ENCODE measurements around the gene NDUFAF4. TPM values are rescaled to one million over a fixed set of nuclear protein-coding genes. Genes with fewer than 3 reads are reported as not detected.

Gene NDUFAF4
- total and polyA plus RNA-seq, 2 experiments from 2014 or later = 35.1 to 233 TPM

- no peak for TF ChIP-seq POLR2AphosphoS5 (IDR thresholded peaks at IDR 0.05; ENCODE audit: low read depth)
- no peak for TF ChIP-seq NANOG (IDR thresholded peaks at IDR 0.05; ENCODE audit: borderline replicate concordance)
- no peak for TF ChIP-seq JUNB (IDR thresholded peaks at IDR 0.05; ENCODE audit: unreplicated experiment)
- no peak for TF ChIP-seq STAT1 (IDR thresholded peaks at IDR 0.05; ENCODE audit: unreplicated experiment)
Observed at GRCh38 chr6:96856856-96857255, 40.8 kb downstream of the NDUFAF4 start (continued).

DNA sequence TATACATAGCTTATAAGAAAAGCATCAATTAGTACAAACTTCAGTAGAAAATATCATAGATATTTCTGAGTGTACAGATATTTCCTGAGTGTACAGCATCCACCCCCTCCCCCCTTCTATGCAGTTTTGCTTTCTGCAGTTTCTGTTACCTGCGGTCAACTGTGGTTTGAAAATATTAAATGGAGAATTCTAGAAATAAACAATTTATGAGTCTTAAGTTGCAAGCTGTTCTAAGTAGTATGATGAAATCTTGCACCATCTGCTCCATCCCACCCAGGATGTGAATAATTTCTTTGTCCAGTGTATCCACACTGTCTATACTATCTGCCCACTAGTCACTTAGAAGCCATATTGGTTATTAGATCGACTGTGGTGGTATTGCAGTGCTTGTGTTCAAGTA, 44.6 kb downstream of the NDUFAF4 start:
- H3K27ac Mint-ChIP-seq = no peak overlapping the region
- no peaks in the 10 kb centered on the region for H3K4me1 Mint-ChIP-seq
- H3K4me3 Mint-ChIP-seq = no peak overlapping the region
- no peaks in the 10 kb centered on the region; the same call in 2 of the 3 replicates for H3K36me3 Mint-ChIP-seq (ENCODE audit: low read depth)
- Histone ChIP-seq H3K4me1 (ENCODE audit: insufficient read depth) (no peaks in the 10 kb centered on the region), H3K36me3 (ENCODE audit: insufficient read depth) (no peaks in the 10 kb centered on the region), H3K27me3 (ENCODE audit: insufficient read depth) (no peaks in the 10 kb centered on the region), H3F3A (replicated peaks; ENCODE audit: low read depth) (no peaks in the 10 kb centered on the region), H2AFZ (no peak overlapping the region), H3K4me3 (no peak overlapping the region), H3K79me2 (replicated peaks; ENCODE audit: insufficient read depth) (no peaks in the 10 kb centered on the region), H3K4me2 (no peak overlapping the region), H3K27ac (ENCODE audit: low read depth) (no peak overlapping the region), H4K20me1 (replicated peaks; ENCODE audit: insufficient read depth) (no peaks in the 10 kb centered on the region), H3K9me2 (ENCODE audit: insufficient read depth) (no peaks in the 10 kb centered on the region)
- no peak for ATAC-seq
- H3K27me3 Mint-ChIP-seq (ENCODE audit: insufficient read depth, low read depth, poor library complexity) = no peaks in the 10 kb centered on the region
- DNase-seq (ENCODE audit: low spot score) = no peak
- H3K9me3 Mint-ChIP-seq = peaks cover 10% of the 10 kb centered on the region; the same call in 2 of the 3 replicates
- TF ChIP-seq ZNF331 (CRISPR knock-in tag; IDR thresholded peaks at IDR 0.05; ENCODE audit: low read depth) = no peak
- TF ChIP-seq JUNB (IDR thresholded peaks at IDR 0.05; ENCODE audit: unreplicated experiment) = no peak
- TF ChIP-seq, protein P1, sequence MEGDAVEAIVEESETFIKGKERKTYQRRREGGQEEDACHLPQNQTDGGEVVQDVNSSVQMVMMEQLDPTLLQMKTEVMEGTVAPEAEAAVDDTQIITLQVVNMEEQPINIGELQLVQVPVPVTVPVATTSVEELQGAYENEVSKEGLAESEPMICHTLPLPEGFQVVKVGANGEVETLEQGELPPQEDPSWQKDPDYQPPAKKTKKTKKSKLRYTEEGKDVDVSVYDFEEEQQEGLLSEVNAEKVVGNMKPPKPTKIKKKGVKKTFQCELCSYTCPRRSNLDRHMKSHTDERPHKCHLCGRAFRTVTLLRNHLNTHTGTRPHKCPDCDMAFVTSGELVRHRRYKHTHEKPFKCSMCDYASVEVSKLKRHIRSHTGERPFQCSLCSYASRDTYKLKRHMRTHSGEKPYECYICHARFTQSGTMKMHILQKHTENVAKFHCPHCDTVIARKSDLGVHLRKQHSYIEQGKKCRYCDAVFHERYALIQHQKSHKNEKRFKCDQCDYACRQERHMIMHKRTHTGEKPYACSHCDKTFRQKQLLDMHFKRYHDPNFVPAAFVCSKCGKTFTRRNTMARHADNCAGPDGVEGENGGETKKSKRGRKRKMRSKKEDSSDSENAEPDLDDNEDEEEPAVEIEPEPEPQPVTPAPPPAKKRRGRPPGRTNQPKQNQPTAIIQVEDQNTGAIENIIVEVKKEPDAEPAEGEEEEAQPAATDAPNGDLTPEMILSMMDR (conservative IDR thresholded peaks at IDR 0.05; ENCODE audit: low read depth in 2 of 2) = no peak
- no peak for TF ChIP-seq POLR2AphosphoS5 (IDR thresholded peaks at IDR 0.05; ENCODE audit: low read depth)
- no peak for TF ChIP-seq CREB1 (CRISPR knock-in tag; IDR thresholded peaks at IDR 0.05; ENCODE audit: low read depth)
- TF ChIP-seq NANOG (IDR thresholded peaks at IDR 0.05; ENCODE audit: borderline replicate concordance) = no peak
- TF ChIP-seq EZH2phosphoT487 (IDR thresholded peaks at IDR 0.05; ENCODE audit: unreplicated experiment) = no peak
- TF ChIP-seq, protein P2, sequence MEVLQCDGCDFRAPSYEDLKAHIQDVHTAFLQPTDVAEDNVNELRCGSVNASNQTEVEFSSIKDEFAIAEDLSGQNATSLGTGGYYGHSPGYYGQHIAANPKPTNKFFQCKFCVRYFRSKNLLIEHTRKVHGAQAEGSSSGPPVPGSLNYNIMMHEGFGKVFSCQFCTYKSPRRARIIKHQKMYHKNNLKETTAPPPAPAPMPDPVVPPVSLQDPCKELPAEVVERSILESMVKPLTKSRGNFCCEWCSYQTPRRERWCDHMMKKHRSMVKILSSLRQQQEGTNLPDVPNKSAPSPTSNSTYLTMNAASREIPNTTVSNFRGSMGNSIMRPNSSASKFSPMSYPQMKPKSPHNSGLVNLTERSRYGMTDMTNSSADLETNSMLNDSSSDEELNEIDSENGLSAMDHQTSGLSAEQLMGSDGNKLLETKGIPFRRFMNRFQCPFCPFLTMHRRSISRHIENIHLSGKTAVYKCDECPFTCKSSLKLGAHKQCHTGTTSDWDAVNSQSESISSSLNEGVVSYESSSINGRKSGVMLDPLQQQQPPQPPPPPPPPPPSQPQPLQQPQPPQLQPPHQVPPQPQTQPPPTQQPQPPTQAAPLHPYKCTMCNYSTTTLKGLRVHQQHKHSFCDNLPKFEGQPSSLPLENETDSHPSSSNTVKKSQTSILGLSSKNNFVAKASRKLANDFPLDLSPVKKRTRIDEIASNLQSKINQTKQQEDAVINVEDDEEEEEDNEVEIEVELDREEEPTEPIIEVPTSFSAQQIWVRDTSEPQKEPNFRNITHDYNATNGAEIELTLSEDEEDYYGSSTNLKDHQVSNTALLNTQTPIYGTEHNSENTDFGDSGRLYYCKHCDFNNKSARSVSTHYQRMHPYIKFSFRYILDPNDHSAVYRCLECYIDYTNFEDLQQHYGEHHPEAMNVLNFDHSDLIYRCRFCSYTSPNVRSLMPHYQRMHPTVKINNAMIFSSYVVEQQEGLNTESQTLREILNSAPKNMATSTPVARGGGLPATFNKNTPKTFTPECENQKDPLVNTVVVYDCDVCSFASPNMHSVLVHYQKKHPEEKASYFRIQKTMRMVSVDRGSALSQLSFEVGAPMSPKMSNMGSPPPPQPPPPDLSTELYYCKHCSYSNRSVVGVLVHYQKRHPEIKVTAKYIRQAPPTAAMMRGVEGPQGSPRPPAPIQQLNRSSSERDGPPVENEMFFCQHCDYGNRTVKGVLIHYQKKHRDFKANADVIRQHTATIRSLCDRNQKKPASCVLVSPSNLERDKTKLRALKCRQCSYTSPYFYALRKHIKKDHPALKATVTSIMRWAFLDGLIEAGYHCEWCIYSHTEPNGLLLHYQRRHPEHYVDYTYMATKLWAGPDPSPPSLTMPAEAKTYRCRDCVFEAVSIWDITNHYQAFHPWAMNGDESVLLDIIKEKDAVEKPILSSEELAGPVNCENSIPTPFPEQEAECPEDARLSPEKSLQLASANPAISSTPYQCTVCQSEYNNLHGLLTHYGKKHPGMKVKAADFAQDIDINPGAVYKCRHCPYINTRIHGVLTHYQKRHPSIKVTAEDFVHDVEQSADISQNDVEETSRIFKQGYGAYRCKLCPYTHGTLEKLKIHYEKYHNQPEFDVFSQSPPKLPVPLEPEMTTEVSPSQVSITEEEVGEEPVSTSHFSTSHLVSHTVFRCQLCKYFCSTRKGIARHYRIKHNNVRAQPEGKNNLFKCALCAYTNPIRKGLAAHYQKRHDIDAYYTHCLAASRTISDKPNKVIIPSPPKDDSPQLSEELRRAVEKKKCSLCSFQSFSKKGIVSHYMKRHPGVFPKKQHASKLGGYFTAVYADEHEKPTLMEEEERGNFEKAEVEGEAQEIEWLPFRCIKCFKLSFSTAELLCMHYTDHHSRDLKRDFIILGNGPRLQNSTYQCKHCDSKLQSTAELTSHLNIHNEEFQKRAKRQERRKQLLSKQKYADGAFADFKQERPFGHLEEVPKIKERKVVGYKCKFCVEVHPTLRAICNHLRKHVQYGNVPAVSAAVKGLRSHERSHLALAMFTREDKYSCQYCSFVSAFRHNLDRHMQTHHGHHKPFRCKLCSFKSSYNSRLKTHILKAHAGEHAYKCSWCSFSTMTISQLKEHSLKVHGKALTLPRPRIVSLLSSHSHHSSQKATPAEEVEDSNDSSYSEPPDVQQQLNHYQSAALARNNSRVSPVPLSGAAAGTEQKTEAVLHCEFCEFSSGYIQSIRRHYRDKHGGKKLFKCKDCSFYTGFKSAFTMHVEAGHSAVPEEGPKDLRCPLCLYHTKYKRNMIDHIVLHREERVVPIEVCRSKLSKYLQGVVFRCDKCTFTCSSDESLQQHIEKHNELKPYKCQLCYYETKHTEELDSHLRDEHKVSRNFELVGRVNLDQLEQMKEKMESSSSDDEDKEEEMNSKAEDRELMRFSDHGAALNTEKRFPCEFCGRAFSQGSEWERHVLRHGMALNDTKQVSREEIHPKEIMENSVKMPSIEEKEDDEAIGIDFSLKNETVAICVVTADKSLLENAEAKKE (CRISPR knock-in tag; IDR thresholded peaks at IDR 0.05) = no peak
- TF ChIP-seq EZH2 (IDR thresholded peaks at IDR 0.05; ENCODE audit: low read depth, unreplicated experiment) = no peak
- no peak for TF ChIP-seq STAT1 (IDR thresholded peaks at IDR 0.05; ENCODE audit: unreplicated experiment)
- TF ChIP-seq, protein P3, sequence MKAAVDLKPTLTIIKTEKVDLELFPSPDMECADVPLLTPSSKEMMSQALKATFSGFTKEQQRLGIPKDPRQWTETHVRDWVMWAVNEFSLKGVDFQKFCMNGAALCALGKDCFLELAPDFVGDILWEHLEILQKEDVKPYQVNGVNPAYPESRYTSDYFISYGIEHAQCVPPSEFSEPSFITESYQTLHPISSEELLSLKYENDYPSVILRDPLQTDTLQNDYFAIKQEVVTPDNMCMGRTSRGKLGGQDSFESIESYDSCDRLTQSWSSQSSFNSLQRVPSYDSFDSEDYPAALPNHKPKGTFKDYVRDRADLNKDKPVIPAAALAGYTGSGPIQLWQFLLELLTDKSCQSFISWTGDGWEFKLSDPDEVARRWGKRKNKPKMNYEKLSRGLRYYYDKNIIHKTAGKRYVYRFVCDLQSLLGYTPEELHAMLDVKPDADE (IDR thresholded peaks at IDR 0.05) = no peak
- TF ChIP-seq, protein P4, sequence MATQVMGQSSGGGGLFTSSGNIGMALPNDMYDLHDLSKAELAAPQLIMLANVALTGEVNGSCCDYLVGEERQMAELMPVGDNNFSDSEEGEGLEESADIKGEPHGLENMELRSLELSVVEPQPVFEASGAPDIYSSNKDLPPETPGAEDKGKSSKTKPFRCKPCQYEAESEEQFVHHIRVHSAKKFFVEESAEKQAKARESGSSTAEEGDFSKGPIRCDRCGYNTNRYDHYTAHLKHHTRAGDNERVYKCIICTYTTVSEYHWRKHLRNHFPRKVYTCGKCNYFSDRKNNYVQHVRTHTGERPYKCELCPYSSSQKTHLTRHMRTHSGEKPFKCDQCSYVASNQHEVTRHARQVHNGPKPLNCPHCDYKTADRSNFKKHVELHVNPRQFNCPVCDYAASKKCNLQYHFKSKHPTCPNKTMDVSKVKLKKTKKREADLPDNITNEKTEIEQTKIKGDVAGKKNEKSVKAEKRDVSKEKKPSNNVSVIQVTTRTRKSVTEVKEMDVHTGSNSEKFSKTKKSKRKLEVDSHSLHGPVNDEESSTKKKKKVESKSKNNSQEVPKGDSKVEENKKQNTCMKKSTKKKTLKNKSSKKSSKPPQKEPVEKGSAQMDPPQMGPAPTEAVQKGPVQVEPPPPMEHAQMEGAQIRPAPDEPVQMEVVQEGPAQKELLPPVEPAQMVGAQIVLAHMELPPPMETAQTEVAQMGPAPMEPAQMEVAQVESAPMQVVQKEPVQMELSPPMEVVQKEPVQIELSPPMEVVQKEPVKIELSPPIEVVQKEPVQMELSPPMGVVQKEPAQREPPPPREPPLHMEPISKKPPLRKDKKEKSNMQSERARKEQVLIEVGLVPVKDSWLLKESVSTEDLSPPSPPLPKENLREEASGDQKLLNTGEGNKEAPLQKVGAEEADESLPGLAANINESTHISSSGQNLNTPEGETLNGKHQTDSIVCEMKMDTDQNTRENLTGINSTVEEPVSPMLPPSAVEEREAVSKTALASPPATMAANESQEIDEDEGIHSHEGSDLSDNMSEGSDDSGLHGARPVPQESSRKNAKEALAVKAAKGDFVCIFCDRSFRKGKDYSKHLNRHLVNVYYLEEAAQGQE (IDR thresholded peaks at IDR 0.05; ENCODE audit: unreplicated experiment) = no peak
- no peak for TF ChIP-seq ZNF114 (CRISPR knock-in tag; IDR thresholded peaks at IDR 0.05)
